Hippocampal formation (tissue), 2 donors: Measurements from ENCODE around the gene DGCR8.

Experiments
- DNase-seq, 2 donors: peaks; one replicate each; lab custom pipeline; 2025; lab: John Stamatoyannopoulos, UW

DGCR8 gene

DNA sequence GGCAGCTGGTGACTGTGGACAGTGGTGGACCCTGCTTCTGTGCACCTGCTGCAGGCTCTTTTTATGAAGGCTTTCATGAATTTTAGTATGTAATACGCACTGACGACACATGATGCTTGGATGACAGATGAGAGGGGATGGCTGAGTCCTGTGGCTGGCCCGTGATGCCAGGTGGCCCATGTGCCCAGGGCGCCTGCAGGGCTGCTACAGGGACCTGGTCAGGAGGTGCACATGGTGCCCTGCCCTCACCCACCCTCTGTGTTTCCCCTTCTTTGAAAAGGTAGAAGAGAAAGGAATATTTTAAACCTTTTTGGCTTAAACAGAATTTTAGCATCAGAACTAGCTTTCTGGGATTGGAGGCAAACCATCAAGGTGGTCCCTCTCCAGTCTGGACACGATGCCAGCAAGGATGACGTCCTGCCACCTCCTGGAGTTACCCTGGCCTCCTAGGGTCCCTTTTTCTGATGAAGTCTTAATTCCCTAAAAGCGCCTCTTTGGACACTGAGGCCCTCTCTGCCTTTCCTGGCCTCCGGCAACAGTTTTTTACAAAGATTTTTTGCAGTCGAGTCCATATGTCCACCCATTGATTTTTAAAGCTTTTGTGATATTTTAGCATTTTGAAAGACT, 30.4 kb downstream of the DGCR8 start:
- no peak for DNase-seq

DNA sequence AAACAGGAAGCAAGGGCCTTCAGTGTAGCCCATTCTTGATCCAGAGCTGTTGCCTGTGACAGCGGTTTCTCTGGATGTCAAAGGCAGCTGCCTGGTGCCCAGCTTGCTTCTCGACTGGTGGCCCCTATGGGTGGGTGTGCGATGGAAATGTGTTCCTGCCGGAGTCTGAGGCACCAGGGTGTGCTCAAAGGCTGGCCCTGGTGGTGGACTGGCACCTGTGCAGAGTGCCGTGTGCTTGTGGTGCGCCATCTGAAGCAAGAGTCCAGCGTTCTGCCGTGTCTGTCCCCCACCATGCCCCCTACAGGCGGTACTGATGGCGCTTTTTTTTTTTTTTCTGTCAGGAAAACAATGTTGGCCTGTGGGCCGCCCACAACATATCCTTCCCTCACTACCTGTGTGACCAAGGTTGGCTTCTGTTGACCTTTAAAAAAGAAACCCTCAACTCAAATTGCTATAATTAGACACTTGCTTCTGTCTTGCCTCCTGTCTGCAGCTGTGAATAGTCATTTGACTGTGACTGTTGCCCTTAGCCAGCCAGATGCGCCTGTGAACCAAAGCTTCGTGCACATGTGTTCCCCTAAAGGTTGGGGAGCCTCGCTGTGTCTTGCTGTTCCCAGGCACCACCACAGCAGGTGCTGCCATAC, 31.1 kb downstream of the DGCR8 start:
- no peak for DNase-seq

DNA sequence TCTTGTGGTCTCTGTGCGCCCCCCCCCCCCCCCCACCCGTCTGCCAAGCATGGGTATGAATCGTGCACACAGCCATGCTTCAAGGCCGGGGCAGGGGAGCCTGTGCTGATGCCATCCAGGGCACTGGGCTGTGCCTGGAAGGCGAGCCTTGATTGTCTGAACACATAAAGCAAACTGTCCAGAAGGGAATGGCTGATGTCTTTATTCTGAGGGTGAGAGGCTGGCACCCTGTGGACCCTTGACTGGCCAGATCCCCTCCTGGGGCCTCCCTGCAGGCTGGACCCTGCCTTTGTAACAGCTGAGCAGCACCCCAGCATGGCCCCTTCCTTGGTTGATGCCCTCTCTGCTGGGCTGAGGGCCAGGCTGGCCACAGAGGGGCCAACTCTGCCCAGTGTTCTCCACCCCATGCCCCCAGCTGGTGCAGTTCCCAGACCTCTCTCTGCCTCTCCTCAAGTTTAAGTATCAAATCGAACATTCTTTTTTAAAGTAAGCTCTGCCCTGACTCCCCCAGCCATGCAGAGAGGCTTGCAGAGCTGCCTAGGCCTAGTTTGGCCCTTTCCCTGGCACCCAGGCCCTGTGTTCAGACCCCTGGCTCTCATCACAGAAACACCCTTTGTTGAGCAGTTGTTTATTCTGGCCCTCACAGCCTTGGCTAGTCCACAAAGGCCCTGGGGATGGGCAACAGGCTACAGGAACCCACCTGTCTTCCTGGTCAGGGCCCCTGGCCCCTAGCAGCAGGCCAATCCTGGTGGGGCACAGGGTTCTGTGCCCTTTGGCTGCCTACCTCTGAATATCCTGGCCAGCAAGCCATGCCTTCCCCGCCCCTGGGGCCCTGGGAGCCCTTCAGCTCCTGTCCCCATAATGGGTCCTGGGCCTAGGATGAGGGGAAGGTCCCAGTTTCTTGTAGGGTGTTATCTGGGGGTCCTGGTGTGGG, 31.9 kb downstream of the DGCR8 start:
- no peak for DNase-seq

DNA sequence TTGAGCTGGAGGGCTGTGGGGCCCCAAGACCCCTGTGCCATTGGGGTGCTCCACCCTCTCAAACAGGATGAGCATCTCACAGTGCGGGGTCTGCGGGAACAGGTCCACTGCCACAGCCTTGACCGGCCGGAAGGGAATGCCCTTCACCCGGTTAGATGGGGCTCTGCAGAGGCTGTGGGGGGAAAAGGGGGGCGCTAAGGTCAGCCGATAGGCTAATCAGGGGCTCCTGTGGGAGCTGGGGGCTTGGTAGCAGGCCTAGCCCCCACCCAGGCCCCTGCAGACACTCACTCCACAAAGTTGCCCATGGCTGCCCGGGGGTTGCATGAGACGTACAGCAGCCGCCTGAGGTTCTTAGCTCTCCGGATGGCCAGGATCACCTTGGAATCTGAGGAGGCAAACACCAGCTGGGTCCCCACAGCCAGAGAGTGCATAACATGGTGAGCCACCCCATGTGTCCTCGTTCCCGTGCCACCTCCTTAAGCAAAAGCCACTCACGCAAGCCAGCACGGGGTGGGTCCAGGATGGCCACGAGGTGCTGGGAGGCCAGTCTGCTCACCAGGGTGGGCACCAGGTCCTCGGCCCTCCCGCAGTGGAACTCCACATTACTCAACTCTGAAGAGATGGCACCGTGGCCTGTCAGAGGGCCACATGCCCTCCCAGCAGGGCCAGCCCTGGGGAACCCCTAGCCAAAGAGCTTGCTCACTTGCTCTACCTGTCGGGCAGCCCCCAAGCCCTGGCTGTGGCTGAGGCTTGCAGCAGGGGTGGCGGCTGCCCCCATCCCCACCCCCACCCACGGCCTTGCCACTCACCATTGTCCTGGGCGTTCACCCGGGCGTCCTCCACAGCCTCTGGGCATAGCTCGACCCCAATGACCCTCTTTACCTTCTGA, 32.8 kb downstream of the DGCR8 start:
- DNase-seq: no peak

DNA sequence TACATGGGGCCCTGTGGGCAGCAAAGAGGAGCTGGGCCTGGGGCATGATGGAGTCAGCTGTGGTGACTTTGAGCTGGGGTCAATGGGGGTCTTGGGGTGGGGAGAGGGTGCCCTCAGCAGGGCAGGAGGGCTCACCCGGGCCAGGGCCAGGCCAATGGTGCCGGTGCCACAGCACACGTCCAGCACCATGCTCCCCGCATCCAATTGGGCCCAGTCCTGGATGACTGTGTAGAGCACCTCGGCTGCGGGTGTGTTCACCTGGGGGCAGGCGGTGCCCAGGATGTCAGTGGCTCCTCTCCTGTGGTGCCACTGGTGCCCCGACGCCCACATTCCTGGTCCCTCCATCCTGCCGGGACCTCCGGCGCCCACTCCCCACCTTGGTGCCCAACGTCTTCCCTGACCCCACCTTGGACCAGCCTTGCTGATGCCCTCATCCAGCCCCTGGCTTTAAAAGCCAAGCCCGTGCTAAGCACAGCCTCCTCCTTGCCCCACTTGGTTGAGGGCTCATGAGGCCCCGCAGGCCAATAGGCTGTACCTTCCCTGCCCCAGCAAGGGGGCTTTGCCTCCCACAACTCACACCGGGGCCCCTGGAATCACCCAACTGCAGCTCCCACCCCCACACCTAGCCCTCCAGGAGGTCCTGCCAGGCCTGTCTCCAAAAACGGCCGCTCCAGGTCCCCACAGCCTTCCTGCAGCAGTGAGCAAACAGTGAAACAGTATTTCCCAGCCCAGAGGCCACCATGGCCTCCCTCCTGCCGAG, 33.7 kb downstream of the DGCR8 start:
- DNase-seq: no peak

DNA sequence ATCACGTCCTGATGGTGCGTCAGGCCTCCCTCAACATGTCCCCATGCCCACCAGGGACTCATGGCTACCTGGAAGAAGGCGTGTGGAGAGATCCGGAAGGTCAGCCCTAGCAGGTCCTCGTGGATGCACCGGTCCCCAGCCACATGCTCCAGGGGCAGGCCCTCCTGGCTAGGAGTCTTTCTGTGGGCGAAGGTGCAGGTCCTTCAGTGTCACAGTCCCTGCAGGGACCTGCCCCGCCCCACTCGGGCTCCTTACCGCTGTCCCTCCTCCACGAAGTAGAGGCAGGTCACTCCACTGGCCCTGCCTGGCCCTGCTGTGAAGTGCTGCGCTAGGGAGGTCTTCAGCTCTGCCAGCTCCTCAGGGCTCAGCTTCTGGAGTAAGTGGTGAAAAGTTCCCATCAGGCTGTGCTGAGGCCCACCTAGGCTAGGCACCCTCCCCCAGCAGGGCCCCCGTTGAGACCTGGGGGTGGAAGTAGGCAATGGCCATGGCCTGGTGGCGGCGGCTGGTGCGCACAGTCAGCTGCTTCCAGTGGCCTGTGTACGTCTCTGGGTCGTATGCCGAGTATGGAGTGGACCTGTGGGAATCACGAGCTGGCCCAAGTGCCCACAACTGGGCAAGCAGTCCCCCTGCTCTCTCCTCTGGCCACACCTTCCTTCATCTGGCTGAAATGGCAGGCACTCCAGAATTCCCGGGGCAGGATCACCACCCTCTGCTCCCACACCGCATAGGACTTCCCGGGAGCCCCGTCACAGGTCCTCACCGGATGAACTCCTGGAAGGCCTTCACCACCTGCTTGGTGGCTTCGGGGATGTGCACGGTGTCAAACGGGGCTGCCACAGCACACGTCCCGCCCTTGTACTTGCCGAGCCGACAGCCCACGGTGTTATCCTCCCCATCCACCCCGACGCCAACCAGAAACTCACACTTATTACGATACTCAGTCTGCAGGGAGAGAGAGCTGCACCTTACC, 34.8 kb downstream of the DGCR8 start:
- DNase-seq: no peak

DNA sequence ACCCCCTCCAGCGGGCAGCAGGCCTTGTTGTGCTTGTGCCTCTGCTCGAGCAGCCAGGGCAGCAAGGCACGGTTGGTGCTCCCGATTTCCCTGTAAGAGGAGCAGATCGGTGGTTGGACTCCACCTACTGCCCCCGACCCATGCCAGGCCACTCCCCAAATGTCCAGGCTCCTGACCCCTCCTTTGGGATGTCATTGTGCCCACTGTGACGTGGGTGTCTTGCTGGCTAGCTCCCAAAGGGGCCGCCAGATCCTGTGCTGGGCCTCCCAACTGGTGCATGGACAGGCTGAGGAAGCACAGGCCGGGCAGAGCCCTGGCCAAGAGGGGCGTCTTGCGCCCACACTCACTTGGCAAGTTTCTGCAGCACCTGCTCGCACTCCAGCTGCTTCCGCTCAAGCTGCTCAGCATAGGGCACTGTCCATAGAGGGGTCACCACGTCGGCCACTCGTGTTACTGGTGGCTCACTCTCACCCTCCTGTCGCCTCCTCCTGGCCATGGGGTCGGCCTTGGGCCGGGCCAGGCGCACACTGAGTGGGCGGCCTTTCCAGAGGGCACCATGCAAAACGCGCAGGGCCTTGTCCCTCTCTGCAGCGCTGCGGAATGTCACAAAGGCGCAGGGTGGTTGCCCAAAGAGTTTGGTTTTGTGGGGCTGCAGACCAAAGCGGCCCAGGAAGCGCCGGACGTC, 35.8 kb downstream of the DGCR8 start, which contains the start of gene RANBP1:
TSS of gene RANBP1 (plus strand) at position 414 of the 685 bp plus-strand sequence. CDS start at position 495, 81 bp downstream.
- DNase-seq: no peak

DNA sequence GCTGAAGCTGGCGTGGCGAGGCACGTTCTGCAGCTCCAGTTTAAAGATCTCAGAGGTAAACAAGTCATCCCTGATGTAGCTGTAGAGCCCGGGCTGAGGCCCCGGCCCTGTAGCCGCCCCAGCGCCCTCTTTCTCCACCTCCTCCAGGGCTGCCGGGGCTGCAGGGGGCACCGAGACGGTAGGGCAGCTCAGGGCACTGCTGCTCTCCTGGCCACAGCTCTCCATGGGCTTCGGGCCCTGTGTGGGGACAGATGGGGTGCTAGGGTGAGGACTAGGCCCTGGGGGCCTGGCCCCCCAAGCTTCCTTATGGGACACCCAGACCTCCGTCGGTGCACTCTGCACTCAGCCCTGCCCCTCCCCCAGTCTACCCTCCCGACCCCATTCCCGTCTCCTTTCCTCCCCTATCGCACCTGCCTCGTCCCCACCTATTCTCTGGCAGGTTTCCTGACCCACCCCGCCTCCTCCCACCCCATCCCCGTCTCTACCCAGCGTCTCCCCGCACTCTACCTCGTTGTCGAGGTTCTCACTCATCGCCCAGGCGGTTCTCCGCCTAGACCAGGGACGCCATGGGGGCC, 36.4 kb downstream of the DGCR8 start:
- DNase-seq: no peak

DNA sequence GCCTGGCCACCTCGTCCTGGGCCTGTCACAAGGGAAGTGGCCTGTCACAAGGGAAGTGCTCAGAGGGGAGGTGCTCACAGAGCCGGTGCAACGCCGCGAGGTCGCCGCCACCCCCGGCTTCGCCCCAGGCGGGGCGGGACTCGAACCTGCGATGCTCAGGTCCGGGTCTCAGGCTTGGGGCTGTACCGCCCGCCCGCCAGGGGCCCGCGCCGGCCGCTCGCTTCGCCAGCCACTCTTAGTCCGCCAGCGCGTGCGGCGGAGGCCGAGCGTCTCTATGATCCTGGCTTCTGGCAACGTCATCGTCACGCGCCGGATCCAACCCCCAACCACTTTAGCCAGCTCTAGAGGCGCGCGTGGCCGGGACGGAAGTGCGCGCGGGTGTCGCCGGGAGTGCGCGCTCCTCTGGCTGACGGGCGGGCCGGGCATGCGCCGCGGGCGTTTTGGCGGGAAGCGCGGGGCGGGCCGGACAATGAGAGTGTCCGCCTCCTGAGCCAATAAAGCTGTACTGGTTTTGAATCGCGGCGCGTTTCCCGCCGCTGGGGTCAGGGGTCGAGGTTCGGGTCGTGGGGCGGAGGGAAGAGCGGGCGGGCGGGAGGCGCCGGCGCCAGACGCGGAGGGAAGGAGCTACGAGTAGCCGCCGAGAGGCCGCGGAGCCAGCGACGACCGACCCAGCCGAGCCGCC, 37.1 kb downstream of the DGCR8 start, which contains the start of gene TRMT2A:
TSS of gene TRMT2A (minus strand) at position 276 of the 682 bp plus-strand sequence. CDS start 320 bp downstream, outside the sequence.
- peak; percentile 90 to 95 for DNase-seq

DNA sequence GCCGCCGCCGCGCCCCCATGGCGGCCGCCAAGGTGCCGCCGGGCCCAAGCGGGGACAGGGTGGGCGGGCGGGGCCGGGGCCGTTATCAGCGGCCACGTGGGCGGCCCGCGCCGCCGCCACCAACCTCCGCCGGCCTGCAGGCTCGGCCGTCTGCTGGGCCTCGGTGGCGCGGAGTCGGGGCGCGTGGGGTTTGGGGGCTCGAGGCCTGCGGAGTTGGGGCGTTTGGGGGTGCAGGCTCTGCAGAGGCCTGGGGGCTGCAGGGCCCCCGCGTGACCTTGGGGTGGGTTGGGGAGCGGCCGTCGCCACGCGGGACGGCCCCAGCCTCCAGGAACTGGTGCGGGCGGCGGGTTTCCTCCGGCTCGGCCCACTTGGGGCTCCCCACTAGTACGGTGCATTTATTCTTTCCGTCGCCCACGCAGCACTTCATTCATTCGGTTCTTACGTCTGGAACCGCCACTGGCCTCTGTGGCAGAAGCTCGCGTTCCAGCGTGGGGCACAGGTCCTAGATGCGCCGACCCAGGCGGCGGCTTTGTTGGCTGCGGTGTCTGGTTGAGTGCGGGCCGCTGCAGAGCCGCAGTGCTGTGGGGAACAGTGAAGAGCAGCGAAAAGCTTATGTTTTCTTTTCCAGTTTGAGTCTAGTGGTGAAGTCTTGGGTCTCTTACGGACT, 37.7 kb downstream of the DGCR8 start:
- no peak for DNase-seq

DNA sequence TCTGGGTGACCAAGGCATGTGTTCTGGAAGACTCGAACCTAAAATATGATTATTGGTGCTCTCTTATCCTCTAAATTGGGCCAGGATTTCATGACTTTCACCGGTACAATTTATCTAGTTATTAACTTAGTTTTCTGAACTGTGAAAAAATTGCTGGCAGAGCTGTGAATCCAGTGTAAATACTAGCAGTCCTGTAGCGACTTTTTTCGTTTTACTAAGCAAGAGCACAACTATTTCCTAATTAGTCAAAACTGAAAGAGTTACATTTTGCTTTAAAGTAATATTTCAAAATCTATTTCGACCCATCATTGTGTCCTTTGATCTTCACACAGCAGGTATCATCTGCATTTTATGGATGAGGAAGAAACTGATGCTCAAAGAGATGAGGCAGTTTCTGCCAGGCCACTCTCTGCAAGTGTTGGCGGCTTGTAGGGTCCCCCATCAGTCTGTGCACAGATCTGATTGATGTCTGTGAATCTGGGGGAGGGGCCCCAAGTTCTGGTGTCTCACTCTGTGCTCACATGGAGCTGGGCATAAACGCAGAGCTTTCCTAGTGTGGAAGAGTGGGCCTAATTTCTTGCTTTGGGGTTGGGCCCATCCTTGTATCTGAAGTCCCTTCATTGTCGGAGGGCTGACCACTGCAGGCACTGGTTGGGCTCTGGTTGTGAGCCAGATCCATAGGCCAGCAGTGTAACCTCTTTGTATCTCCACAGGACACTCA, 38.4 kb downstream of the DGCR8 start:
- no peak for DNase-seq

DNA sequence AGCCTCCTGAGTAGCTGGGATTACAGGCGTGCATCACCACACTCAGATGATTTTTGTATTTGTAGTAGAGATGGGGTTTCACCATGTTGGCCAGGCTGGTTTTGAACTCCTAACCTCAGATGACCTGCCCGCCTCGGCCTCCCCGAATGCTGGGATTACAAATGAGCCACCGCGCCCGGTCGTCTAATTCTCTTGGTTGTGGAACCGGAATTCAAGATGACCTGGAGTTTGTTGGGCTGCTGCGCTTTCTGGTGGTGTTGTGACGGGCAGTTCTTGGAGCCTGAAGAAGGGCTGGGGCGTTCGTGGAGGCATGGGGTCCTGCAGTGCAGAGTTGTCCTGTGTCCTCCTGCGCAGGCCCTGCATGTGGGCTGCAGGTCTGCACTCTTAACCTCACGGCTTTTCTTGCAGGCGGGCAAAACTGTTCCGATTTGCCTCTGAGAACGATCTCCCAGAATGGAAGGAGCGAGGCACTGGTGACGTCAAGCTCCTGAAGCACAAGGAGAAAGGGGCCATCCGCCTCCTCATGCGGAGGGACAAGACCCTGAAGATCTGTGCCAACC, 41.9 kb downstream of the DGCR8 start:
- no peak for DNase-seq

DNA sequence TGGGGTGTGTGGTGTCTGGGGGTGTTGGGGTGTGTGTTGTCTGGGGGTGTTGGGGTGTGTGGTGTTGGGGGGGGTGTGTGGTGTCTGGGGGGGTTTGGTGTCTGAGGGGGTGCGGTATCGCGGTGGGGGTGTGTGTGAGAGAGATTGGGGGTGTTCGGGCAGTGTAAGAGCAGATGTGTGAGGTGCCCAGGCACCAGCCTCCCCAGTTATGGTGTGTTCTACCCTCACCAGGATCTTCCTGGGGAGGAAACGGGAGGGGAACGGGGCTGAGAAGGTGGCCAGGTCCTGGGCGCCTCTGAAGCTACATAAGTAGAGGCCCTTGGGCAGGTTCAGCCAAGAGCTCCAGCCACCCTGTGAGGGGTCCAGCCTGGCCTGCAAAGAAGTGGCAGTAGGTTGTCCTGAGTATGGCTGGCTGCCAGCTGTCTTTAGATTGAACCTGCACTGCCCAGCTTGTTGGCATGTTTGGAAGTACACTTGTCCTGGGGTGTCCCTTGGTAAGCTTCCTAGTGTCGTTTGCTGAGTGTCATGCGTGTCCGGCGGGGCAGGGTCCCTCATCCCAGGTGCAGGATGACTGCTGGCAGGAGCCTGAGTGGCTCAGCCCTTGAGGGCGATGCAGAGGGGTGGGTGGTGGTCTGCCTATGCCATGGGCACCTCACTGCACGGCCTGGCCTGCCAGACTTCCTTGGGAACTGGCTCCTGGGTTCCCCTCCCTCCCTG, 43.5 kb downstream of the DGCR8 start:
- no peak for DNase-seq

DNA sequence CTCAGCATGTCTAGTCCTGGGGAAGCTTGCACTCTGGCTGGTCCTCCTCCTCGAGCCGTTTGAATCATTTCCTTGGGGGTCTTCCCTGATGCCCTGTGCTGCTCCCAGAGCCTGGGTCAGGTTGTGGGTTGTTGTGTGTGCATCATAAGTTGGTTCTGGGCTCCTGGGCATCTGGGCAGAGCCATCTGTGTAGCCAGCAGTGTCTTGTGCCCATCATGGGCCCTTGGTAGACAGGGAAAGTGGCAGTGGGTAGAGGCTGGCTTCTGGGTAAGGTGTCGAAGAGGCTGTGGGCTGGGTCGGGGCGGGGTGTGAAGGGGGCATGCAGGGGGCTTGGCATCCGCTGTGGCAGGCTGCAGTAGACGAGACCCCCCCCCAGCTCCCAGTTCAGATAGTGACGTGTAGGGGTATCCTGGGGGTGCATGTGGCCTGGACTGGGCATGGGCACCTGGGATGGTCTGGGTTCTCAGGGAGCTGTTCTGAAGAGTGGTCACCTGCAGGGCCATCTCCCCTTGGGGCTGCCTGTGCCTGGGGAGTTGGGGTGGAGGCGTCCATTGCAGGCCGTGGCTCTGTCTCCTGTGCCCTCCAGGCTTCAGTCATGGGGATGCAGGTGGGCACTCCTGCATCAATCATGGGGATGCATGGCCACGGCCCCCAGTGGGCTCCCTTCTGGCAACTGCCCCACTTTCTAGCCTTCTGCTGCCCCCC, 44.2 kb downstream of the DGCR8 start:
- DNase-seq: no peak
